ENCODE data around the gene ZNF500. TPM values are rescaled to one million over a fixed set of nuclear protein-coding genes. Genes with fewer than 3 reads are reported as not detected.

Gene ZNF500
- total and polyA plus RNA-seq, 2 donors (not counting 1 experiment from before 2014, with no cell fraction given): 3.1 to 7.1 TPM

DNA sequence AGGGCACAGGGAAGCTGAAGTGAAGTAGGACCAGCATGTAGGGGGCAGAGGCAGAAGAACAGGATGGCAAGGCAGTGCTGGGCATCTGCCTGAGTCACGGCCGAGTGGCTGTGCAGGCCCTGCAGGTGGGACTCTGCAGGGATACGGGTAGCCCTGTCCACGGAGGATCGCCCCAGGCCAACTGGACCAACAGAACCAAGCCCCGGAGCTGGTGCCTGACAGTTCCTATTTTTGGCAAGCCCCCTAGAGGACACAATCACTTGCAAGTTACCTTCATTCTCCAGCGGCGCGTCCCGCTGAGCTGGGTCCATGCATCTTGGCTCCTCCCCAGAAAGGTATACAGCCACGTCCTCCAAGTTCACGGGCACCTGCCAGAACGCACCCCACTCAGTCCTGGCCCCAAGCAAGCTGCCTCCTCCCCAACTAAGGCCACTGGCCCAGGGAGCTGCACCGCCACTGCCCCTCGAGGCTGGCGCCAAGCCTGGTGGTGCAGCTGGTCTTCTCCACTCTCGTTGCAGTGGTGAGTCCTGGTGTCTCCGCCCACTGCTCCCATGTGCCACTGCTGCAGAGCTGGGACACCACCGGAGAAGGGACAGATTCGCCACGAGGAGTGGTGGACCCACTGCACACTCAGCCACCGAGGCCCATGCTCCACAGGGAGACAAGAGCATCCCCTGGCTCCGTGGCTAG lies 6.6 kb downstream of the ZNF500 start:
- no peak overlapping the region for H3K9ac ChIP-seq (ENCODE audit: insufficient read depth, low read length)
- DNase-seq (ENCODE audit: low read depth in 2 of 2): no peak
- no peak overlapping the region for H3K4me2 ChIP-seq (ENCODE audit: extremely low read depth, insufficient read depth, low read length)
- peaks cover 4% of the 10 kb centered on the region for H3K79me2 ChIP-seq (ENCODE audit: control insufficient read depth, insufficient read depth, low read length)
- H3K27me3 ChIP-seq (ENCODE audit: control insufficient read depth, insufficient read depth, low read length): no peaks in the 10 kb centered on the region
- H3K27ac ChIP-seq (ENCODE audit: insufficient read depth, low read length): no peak overlapping the region
- peaks cover 20% of the 10 kb centered on the region for H3K36me3 ChIP-seq (ENCODE audit: control insufficient read depth, insufficient read depth, low read length)
- H3K4me1 ChIP-seq (ENCODE audit: control insufficient read depth, extremely low read depth, insufficient read depth, low read length): no peaks in the 10 kb centered on the region
- TF ChIP-seq EZH2 (IDR thresholded peaks at IDR 0.05; ENCODE audit: low read length, missing control alignments): no peak
- TF ChIP-seq CTCF (conservative IDR thresholded peaks at IDR 0.05 in 1 of 2, IDR thresholded peaks at IDR 0.05 in 1 of 2; ENCODE audit: low read depth in 1 of 2, low read length in 2 of 2): no peak
- no peak overlapping the region for H3K4me3 ChIP-seq (replicated peaks in 1 of 4; ENCODE audit: control extremely low read depth in 1 of 4, insufficient read depth in 1 of 4, low read depth in 3 of 4, low read length in 4 of 4)
- H4K20me1 ChIP-seq (ENCODE audit: control insufficient read depth, extremely low read depth, insufficient read depth, low read length): no peaks in the 10 kb centered on the region
- no peaks in the 10 kb centered on the region for H3K9me3 ChIP-seq (ENCODE audit: control insufficient read depth, insufficient read depth, low read depth, low read length)
- H2AFZ ChIP-seq (ENCODE audit: low read length): no peak overlapping the region

DNA sequence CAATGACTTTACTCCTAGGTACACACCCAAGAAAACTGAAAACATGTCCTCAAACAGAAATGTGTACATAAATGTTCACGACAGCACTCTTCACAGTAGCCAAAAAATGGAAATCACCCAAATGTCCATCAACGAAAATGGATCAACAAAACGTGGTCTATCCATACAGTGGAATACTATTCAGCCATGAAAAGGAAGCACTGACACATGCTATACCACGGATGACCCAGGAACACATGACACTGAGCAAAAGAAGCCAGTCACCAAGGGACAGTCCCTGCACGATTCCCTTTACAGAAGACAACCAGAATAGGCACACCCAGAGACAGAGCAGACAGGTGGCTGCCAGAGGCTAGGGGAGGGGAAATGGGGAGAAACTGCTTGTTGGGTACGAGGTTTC lies 11.3 kb downstream of the ZNF500 start:
- no peaks in the 10 kb centered on the region for H3K9me3 ChIP-seq (ENCODE audit: control insufficient read depth, insufficient read depth, low read depth, low read length)
- no peaks in the 10 kb centered on the region for H3K4me1 ChIP-seq (ENCODE audit: control insufficient read depth, extremely low read depth, insufficient read depth, low read length)
- H3K4me3 ChIP-seq (replicated peaks in 1 of 4; ENCODE audit: control extremely low read depth in 1 of 4, insufficient read depth in 1 of 4, low read depth in 3 of 4, low read length in 4 of 4): no peak overlapping the region
- H3K9ac ChIP-seq (ENCODE audit: insufficient read depth, low read length): no peak overlapping the region
- no peak overlapping the region for H2AFZ ChIP-seq (ENCODE audit: low read length)
- H3K79me2 ChIP-seq (ENCODE audit: control insufficient read depth, insufficient read depth, low read length): no peaks in the 10 kb centered on the region
- H3K27me3 ChIP-seq (ENCODE audit: control insufficient read depth, insufficient read depth, low read length): no peaks in the 10 kb centered on the region
- no peak overlapping the region for H3K4me2 ChIP-seq (ENCODE audit: extremely low read depth, insufficient read depth, low read length)
- no peaks in the 10 kb centered on the region for H4K20me1 ChIP-seq (ENCODE audit: control insufficient read depth, extremely low read depth, insufficient read depth, low read length)
- peaks cover 24% of the 10 kb centered on the region for H3K36me3 ChIP-seq (ENCODE audit: control insufficient read depth, insufficient read depth, low read length)
- DNase-seq (ENCODE audit: low read depth in 2 of 2): no peak
- no peak overlapping the region for H3K27ac ChIP-seq (ENCODE audit: insufficient read depth, low read length)
- TF ChIP-seq EZH2 (IDR thresholded peaks at IDR 0.05; ENCODE audit: low read length, missing control alignments) (no peak), CTCF (conservative IDR thresholded peaks at IDR 0.05 in 1 of 2, IDR thresholded peaks at IDR 0.05 in 1 of 2; ENCODE audit: low read depth in 1 of 2, low read length in 2 of 2) (no peak)

- Histone ChIP-seq H3K36me3 (ENCODE audit: control insufficient read depth, insufficient read depth, low read length) (peaks cover 18% of the 10 kb centered on the region), H3K9ac (ENCODE audit: insufficient read depth, low read length) (no peak overlapping the region)
Measured at GRCh38 chr16:4754865-4755264, 12.1 kb downstream of the ZNF500 start.

More at GRCh38 chr16:4754865-4755264, 12.1 kb downstream of the ZNF500 start:
- H3K79me2 ChIP-seq (ENCODE audit: control insufficient read depth, insufficient read depth, low read length): no peaks in the 10 kb centered on the region
- no peaks in the 10 kb centered on the region for H3K27me3 ChIP-seq (ENCODE audit: control insufficient read depth, insufficient read depth, low read length)
- H3K9me3 ChIP-seq (ENCODE audit: control insufficient read depth, insufficient read depth, low read depth, low read length): no peaks in the 10 kb centered on the region
- no peak for DNase-seq (ENCODE audit: low read depth in 2 of 2)
- H3K4me2 ChIP-seq (ENCODE audit: extremely low read depth, insufficient read depth, low read length): no peak overlapping the region
- no peak overlapping the region for H3K4me3 ChIP-seq (replicated peaks in 1 of 4; ENCODE audit: control extremely low read depth in 1 of 4, insufficient read depth in 1 of 4, low read depth in 3 of 4, low read length in 4 of 4)
- no peak for TF ChIP-seq CTCF (conservative IDR thresholded peaks at IDR 0.05 in 1 of 2, IDR thresholded peaks at IDR 0.05 in 1 of 2; ENCODE audit: low read depth in 1 of 2, low read length in 2 of 2)
- TF ChIP-seq EZH2 (IDR thresholded peaks at IDR 0.05; ENCODE audit: low read length, missing control alignments): no peak
- no peaks in the 10 kb centered on the region for H4K20me1 ChIP-seq (ENCODE audit: control insufficient read depth, extremely low read depth, insufficient read depth, low read length)
- no peak overlapping the region for H3K27ac ChIP-seq (ENCODE audit: insufficient read depth, low read length)
- H3K4me1 ChIP-seq (ENCODE audit: control insufficient read depth, extremely low read depth, insufficient read depth, low read length): no peaks in the 10 kb centered on the region
- no peak overlapping the region for H2AFZ ChIP-seq (ENCODE audit: low read length)
